GM18517 (cell line): ENCODE results near the gene ZNF775.

ENCODE experiments used
- ATAC-seq: cut with Tn5 transposase; IDR thresholded peaks from one replicate; pipeline ENCODE4 v1.9.1; 2021; ENCODE audit warnings: mild to moderate bottlenecking, moderate library complexity; ENCODE audit not compliant: unreplicated experiment

The ZNF775 gene

GRCh38 chr7:150410131-150410530, 31.0 kb downstream of the ZNF775 start:
- no peak for ATAC-seq

DNA sequence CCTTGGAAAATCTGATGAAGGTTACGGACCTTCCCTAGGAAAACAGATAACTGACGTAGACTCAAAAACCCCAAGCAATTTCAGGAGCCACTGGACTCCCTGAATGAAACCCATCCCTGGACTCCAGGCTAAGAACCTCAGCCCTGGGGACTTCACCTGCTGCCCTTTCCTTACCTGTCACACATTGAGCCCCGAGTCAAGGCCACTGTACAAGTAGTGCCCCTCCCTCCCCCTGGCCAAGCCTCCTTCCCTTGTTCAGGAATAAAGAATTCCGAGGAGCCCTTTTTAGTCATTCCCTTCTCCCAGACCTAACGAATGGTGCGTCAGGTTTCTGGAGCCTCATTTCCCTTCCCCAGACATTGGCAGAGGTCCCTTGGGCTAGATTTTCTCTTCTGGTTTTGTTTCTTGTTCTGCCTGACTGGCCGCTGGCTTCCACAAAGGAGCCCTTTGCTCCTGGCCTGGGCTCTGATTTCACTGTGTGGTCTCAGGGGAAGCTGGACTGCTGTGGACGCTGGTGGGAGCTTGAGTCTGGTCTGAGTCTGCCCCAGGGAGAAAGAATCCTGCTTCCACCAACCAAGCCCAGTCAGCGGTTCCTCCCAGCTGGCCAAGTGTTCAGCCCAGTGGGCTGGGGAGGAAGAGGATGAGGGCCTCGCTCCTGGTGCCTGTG, 31.7 kb downstream of the ZNF775 start:
- no peak for ATAC-seq

DNA sequence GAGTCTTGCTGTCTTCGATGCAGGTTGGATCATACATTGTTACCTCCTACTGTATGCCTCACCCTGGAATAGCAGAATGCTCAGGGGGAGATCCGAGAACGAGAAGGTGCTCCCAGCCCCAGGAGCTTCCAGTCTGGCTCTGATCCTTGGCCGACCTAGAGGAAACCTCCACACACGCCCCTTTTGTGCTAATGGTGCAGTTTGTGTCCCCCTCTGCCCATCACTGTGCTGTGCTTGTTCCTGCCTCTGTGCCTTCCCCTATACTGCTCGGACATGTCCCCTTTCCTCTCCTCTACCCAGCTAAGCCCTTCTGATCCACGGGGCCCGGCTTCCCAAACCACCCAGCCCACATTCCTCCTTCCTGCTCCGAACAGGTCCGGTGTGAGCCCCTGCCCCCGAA, 32.5 kb downstream of the ZNF775 start:
- ATAC-seq, result no peak

DNA sequence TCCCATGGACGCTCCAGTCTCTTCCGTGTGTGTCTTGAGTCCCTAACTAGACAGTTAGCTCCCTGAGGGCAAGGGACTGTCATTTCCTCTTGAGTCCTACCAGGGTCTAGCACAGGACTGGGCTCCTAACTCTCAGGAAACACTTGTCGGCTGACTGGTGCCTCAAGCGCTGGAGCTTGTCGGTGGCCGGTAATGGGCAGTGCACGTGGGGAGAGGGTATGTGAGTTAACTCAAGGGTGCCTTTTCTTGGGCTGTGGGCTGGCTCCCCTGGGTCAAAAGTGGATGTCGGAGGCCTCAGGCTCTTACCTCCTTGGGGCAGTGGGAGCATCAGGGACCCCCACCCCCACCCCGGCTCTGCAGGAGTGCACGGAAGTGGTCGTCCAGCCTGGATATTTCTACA, 32.9 kb downstream of the ZNF775 start:
- no peak for ATAC-seq

DNA sequence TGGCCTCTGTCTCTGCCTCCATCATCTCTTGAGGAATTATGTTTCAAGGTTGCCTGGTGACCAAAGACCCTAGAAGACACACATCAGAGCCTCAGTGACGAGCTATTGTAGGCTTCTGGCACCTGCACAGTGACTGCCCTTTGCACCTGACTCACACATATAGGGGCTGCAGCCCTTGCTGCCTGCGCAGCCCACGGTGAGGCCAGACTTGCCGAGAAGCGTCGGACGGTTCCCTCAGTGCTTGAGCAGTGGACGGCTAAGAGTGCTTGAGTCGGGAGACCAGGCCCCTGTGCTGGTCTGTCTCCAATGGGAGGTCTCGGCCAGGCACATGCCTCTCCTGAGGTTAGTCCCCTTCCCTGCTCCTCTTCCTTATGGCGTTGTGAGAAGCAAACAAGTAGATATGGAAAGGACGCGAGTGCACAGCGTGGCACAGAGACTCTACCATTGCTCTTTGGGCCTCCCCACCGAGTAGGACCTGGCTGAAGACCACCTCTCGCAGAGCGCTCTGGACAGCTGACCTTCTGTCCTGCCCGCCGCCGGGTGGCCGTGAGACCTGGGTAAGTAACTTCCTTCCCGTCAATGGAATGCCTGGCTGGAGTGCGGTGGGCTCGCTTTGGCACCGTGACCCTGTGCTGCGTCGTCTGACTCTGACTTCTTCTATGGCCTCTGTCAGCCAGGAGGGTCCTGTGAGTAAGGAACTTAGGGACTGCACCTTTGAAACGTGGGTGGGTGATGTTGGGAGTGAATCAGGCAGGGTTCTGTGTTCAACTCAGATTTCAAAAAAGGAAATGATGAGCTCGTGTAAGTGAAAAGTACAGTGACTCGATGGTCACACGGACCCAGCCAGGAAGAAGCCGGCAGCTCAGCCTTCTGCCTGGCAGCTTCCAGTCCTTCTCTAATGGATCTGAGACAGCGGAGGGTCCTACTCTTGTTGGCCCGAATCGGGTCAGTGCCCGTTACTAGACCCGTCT, 33.7 kb downstream of the ZNF775 start:
- no peak for ATAC-seq

- ATAC-seq, result no peak
Measured at GRCh38 chr7:150413640-150414081, 34.5 kb downstream of the ZNF775 start.

- no peak for ATAC-seq
Measured at GRCh38 chr7:150415161-150416153, 36.3 kb downstream of the ZNF775 start.

- ATAC-seq, result no peak
Measured at GRCh38 chr7:150417239-150417638, 38.1 kb downstream of the ZNF775 start.

GRCh38 chr7:150417863-150418262, 38.7 kb downstream of the ZNF775 start:
- no peak for ATAC-seq

DNA sequence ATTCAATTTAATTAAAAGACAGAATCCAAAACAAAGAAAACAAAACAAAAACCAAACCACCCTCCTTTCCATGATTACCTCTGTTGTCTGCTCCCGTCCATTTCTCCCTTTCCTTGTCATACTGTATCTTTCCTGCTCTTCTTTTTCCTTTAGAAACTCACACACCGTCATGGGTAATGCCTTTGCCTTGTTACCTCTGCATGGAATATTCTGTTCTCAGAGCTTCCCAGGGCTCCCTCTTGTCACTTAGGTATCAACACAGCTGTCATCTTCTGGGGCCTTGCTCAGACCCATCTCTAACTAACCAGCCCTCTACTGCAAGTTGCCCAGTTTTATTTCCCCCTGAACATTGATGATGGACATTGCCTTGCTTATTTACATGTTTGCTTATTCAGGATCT, 41.1 kb downstream of the ZNF775 start:
- ATAC-seq, result no peak

- ATAC-seq, result peak; percentile 98
Measured at GRCh38 chr7:150420987-150421674, 42.0 kb downstream of the ZNF775 start.

DNA sequence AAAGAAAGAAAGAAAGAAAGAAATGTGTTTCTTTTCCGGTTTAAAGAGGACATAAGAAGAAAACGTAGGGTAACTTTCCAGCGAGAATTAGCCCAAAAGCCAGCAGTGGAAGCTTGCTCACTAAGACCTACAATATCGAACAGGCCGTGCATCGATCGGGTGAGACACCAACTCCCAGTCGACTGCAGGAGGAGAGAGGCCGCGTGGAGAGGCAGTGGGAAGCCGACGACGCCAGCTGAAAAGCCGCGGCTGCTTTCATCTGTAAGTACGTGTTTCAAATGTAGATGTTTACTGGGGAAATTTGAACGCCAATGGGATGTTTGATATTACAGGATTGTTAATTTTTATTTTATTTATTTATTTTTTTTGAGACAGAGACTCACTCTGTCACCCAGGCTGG, 42.7 kb downstream of the ZNF775 start:
- no peak for ATAC-seq

DNA sequence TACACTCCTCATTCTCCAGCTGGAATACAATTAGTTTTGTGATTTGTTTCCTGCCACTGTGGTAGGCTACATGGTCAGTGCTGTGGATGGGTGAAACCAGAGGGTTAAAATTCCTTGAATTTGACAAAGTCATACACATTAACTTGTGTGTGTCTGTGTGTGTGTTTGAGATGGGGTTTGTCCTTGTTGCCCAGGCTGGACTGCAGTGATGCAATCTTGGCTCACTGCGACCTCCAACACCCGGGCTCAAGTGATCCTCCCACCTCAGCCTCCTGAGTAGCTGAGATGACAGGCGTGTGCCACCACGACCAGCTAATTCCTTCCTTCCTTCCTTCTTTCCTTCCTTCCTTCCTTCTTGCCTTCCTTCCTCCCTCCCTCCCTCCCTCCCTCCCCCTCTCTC, 46.5 kb downstream of the ZNF775 start:
- ATAC-seq, result no peak

- ATAC-seq, result peak; percentile 45
Measured at GRCh38 chr7:150428671-150429451, 49.7 kb downstream of the ZNF775 start.

GRCh38 chr7:150429699-150430098, 50.6 kb downstream of the ZNF775 start:
- no peak for ATAC-seq

DNA sequence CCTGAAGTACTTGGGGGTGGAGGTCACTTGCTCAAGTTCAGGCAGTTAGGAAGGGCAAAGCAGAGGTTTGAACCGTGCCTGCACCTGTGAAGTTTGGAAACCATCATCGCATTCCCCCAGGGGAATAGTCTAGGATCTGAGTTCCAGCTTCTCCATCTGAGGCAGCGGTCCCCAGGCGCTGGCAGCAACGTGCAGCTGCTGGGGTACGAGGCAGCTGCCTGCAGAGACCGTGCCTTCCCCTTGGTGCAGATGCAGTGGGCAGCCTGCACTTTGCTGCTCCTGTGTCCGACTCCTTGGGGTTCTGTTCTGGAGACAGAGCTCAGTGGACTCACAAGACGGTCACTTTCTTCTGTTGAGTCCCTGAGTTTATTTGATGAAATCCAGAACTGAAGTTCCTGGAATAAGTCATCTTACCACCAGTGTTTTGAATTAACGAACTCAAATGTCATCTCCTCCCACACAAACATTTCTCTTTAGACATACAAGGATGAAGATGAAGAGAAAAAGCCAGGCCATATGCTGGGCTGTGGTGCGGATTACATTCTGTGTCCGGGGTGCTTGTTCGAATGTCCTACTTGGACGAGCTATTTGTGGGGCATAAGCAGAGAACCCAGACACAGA, 51.4 kb downstream of the ZNF775 start:
- no peak for ATAC-seq

- no peak for ATAC-seq
Measured at GRCh38 chr7:150431839-150432658, 52.9 kb downstream of the ZNF775 start.
